B cell (primary cell): ENCODE data around the gene CDKN2AIPNL.

Experiments used
- EZH2 ChIP-seq: IDR thresholded peaks from 2 replicates; pipeline ENCODE4 v1.6.1; 2012; ENCODE audit warnings: borderline replicate concordance, low read depth, mild to moderate bottlenecking, moderate library complexity, low read length; ENCODE audit not compliant: insufficient read depth, poor library complexity, severe bottlenecking
- TF ChIP-seq, protein P1 (sequence below): fragments of 200-600 bp; IDR thresholded peaks from one replicate; pipeline ENCODE4 v1.8.0; 2022; ENCODE audit warnings: antibody characterized with exemption, mild to moderate bottlenecking

DNA sequence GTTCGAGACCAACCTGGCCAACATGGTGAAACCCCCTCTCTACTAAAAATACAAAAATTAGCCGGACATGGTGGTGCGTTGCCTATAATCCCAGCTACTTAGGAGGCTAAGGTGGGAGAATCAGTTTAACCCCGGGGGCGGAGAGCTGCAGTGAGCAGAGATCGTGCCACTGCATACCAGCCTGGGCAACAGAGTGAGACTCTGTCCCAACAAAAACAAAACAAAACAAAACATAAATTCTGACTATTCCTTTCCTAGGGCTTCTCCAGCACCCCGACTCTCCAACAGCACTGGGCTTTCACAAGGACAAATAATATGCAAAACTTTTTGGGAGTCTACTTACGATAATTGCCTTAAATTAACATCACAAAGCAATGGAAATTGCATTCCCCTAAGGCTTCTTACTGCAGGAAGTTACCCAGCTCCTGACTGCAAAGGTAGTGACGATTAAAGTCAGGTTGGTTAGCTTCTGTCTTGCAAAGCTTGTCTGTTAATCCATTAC lies 15.9 kb upstream of the CDKN2AIPNL start:
- TF ChIP-seq, protein P1, sequence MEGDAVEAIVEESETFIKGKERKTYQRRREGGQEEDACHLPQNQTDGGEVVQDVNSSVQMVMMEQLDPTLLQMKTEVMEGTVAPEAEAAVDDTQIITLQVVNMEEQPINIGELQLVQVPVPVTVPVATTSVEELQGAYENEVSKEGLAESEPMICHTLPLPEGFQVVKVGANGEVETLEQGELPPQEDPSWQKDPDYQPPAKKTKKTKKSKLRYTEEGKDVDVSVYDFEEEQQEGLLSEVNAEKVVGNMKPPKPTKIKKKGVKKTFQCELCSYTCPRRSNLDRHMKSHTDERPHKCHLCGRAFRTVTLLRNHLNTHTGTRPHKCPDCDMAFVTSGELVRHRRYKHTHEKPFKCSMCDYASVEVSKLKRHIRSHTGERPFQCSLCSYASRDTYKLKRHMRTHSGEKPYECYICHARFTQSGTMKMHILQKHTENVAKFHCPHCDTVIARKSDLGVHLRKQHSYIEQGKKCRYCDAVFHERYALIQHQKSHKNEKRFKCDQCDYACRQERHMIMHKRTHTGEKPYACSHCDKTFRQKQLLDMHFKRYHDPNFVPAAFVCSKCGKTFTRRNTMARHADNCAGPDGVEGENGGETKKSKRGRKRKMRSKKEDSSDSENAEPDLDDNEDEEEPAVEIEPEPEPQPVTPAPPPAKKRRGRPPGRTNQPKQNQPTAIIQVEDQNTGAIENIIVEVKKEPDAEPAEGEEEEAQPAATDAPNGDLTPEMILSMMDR: no peak
- TF ChIP-seq EZH2: no peak
